Stimulated activated memory B cell treated with anti-CD40 and anti-IgM and Interleukin-4, amounts not matched to agents 10 μg/mL and 1 μg/mL and 100 μg/mL, for 72 hours (primary cell): ENCODE results near the gene TFPI.
"Not testable (repeated sequence)": the region's sequence is repeated elsewhere in the genome, so short reads cannot be mapped to it uniquely, and the experiment has no call there.

Experiments
- ATAC-seq: fragments of 150-1000 bp; cut with Tn5 transposase; 2 replicates; pipeline ENCODE4 v1.10.0; 2021
- H3K27ac Mint-ChIP-seq: one replicate; pipeline ENCODE4 v1.8.0; 2022; ENCODE audit warnings: mild to moderate bottlenecking, mixed read lengths
- H3K27me3 Mint-ChIP-seq: one replicate; pipeline ENCODE4 v1.8.0; 2022; ENCODE audit warnings: mixed read lengths
- H3K36me3 Mint-ChIP-seq: one replicate; pipeline ENCODE4 v1.8.0; 2022; ENCODE audit warnings: mixed read lengths
- H3K4me1 Mint-ChIP-seq: one replicate; pipeline ENCODE4 v1.8.0; 2022; ENCODE audit warnings: mixed read lengths
- H3K4me3 Mint-ChIP-seq: one replicate; pipeline ENCODE4 v1.8.0; 2022; ENCODE audit warnings: mild to moderate bottlenecking, moderate library complexity, mixed read lengths
- H3K9me3 Mint-ChIP-seq: one replicate; pipeline ENCODE4 v1.8.0; 2022; ENCODE audit warnings: mixed read lengths

Gene TFPI

GRCh38 chr2:187545238-187545751, 8.9 kb downstream of the TFPI start:
- no peaks in the 10 kb centered on the region for H3K27me3 Mint-ChIP-seq

DNA sequence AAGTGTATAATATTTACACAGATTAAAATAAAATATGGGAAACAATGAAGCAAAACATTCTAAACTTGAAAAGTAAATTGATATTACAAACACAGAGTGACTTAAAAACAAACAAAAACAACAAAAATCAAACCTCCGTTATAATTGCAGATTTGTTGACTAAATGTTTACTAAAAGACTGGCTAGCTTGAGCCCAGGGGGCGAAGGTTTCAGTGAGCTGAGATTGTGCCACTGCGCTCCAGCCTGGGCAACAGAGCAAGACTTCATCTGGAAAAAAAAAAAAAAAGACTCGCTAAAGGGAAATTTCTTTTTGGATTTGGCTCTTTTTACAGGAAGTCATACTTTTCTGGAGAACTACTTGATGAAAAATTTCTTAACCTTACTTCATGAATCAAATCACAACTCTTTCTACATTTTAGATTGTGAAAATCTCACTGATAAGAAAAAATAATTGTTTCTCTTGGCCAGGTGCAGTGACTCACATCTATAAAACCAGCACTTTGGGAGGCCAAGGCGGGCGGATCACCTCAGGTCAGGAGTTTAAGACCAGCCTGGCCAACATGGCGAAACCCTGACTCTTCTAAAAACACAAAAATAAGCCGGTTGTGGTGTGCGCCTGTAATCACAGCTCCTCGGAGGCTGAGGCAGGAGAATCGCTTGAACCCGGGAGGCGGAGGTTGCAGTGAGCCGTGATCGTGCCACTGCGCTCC, 9.7 kb downstream of the TFPI start:
- Mint-ChIP-seq H3K36me3 (no peaks in the 10 kb centered on the region), H3K4me3 (no peak overlapping the region), H3K4me1 (no peaks in the 10 kb centered on the region), H3K9me3 (no peaks in the 10 kb centered on the region), H3K27me3 (no peaks in the 10 kb centered on the region), H3K27ac (no peak overlapping the region)
- no peak for ATAC-seq

More at GRCh38 chr2:187545238-187545751, 8.9 kb downstream of the TFPI start:
- H3K27ac Mint-ChIP-seq = no peak overlapping the region
- H3K4me3 Mint-ChIP-seq = no peak overlapping the region
- no peak for ATAC-seq
- H3K9me3 Mint-ChIP-seq = no peaks in the 10 kb centered on the region
- H3K36me3 Mint-ChIP-seq = no peaks in the 10 kb centered on the region
- no peaks in the 10 kb centered on the region for H3K4me1 Mint-ChIP-seq

DNA sequence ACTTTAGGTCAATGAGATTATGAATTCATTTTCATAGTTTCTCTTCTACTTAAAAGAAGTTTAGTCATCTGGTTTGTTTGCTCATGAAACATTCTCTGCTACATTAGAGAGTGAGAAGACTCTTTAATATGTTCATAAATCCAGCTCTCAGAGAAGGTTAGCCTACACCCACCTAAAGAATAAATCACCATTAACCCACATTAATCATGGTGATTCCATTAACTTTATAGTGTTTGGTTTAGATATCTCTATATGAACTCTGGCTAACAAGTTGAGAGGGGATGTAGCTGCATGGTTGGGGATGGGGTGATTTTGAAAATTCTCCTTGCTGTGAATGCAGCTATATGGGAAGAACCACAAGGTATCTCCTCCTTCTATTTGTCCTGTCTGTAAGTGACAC, 10.7 kb downstream of the TFPI start:
- Mint-ChIP-seq H3K27me3 (no peaks in the 10 kb centered on the region), H3K4me1 (no peaks in the 10 kb centered on the region), H3K36me3 (no peaks in the 10 kb centered on the region), H3K27ac (no peak overlapping the region), H3K4me3 (no peak overlapping the region), H3K9me3 (no peaks in the 10 kb centered on the region)
- no peak for ATAC-seq

- Mint-ChIP-seq H3K27ac (no peak overlapping the region), H3K36me3 (no peaks in the 10 kb centered on the region)
- no peak for ATAC-seq
Measured at GRCh38 chr2:187542123-187542522, 12.1 kb downstream of the TFPI start.

GRCh38 chr2:187541086-187542085, 12.8 kb downstream of the TFPI start:
- no peak for ATAC-seq
- Mint-ChIP-seq H3K36me3 (no peaks in the 10 kb centered on the region), H3K9me3 (peaks cover 4% of the 10 kb centered on the region), H3K4me3 (no peak overlapping the region), H3K4me1 (no peaks in the 10 kb centered on the region), H3K27me3 (no peaks in the 10 kb centered on the region), H3K27ac (no peak overlapping the region)

More at GRCh38 chr2:187542123-187542522, 12.1 kb downstream of the TFPI start:
- no peaks in the 10 kb centered on the region for H3K4me1 Mint-ChIP-seq
- peaks cover 2% of the 10 kb centered on the region for H3K9me3 Mint-ChIP-seq
- no peaks in the 10 kb centered on the region for H3K27me3 Mint-ChIP-seq
- H3K4me3 Mint-ChIP-seq = no peak overlapping the region

GRCh38 chr2:187538222-187538621, 16.0 kb downstream of the TFPI start:
- H3K9me3 Mint-ChIP-seq = peaks cover 13% of the 10 kb centered on the region
- H3K36me3 Mint-ChIP-seq, H3K27me3 Mint-ChIP-seq, H3K4me1 Mint-ChIP-seq, ATAC-seq, H3K4me3 Mint-ChIP-seq, H3K27ac Mint-ChIP-seq: not testable (repeated sequence)

DNA sequence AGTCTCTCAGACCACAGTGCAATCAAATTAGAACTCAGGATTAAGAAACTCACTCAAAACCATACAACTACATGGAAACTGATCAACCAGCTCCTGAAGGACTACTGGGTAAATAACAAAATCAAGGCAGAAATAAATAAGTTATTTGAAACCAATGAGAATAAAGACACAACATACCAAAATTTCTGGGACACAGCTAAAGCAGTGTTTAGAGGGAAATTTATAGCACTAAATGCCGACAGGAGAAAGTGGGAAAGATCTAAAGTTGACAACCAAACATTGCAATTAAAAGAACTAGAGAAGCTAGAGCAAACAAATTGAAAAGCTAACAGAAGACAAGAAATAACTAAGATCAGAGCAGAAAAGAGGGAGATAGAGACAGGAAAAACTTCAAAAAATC, 18.9 kb downstream of the TFPI start:
- H3K4me3 Mint-ChIP-seq, H3K4me1 Mint-ChIP-seq, ATAC-seq, H3K36me3 Mint-ChIP-seq, H3K27ac Mint-ChIP-seq, H3K27me3 Mint-ChIP-seq: not testable (repeated sequence)
- peaks cover 13% of the 10 kb centered on the region for H3K9me3 Mint-ChIP-seq

- Mint-ChIP-seq H3K9me3 (peaks cover 11% of the 10 kb centered on the region), H3K4me3 (no peak overlapping the region), H3K4me1 (no peaks in the 10 kb centered on the region), H3K27ac (no peak overlapping the region), H3K27me3 (no peaks in the 10 kb centered on the region), H3K36me3 (no peaks in the 10 kb centered on the region)
- ATAC-seq = no peak
Measured at GRCh38 chr2:187532333-187533120, 21.7 kb downstream of the TFPI start.

- Mint-ChIP-seq H3K4me1 (no peaks in the 10 kb centered on the region), H3K36me3 (no peaks in the 10 kb centered on the region), H3K9me3 (peaks cover 4% of the 10 kb centered on the region), H3K27ac (no peak overlapping the region), H3K4me3 (no peak overlapping the region), H3K27me3 (no peaks in the 10 kb centered on the region)
- no peak for ATAC-seq
Measured at GRCh38 chr2:187529977-187530721, 24.1 kb downstream of the TFPI start.

DNA sequence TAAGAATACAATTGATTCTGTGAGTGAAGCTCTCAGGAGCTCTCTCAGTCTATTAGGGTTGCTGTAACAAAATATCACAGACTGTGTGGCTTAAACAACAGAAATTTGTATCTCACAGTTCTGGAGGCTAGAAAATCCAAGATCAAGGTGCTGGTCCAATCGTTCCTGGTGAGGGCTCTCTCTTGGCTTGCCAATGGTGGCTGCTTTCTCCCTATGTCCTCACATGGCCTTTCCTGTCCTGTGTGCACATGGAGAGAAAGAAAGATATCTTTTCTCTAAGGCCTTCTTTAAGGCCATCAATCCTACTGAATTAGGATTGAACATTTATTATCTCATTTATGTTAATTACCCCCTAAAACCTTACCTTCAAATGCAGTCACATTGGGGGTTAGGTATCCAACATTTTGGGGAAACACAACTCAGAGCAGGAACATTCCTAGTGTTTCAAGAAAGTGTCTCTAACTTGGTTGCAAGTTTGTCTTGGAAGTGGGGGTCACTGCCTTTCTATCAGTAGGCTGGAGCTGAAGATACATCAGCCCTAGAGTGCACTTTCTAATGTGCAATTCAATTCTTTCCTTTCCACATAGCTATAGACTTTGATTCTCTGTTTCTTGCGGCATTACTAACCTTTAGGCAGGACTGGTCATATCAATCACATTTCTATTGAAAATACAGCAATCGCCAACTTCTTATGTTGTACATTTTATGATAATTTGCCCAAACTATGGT, 24.8 kb downstream of the TFPI start:
- H3K4me1 Mint-ChIP-seq = no peaks in the 10 kb centered on the region
- no peak overlapping the region for H3K4me3 Mint-ChIP-seq
- H3K27ac Mint-ChIP-seq = no peak overlapping the region
- H3K9me3 Mint-ChIP-seq = peaks cover 2% of the 10 kb centered on the region
- H3K36me3 Mint-ChIP-seq = no peaks in the 10 kb centered on the region
- no peaks in the 10 kb centered on the region for H3K27me3 Mint-ChIP-seq
- ATAC-seq = no peak

DNA sequence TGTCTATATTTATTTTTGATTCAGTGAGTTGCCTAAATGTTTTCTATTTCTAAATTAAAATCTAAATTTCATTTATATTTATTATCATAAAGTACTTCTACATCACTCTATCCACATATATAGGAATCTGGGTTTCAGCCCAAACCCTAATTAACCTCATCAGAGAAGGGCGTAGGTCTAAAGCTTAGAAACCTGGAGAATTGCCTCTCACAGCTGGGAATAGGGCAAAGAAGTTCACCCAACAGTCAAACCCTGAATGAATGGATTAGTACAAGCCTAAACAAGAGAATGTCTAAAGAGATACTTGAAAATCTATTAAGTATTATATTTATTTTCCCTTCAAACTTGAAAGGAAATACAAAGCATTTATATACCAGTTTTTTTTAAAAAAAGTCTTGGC, 26.2 kb downstream of the TFPI start:
- no peak overlapping the region for H3K27ac Mint-ChIP-seq
- H3K36me3 Mint-ChIP-seq = no peaks in the 10 kb centered on the region
- H3K4me1 Mint-ChIP-seq = no peaks in the 10 kb centered on the region
- H3K27me3 Mint-ChIP-seq = no peaks in the 10 kb centered on the region
- no peak overlapping the region for H3K4me3 Mint-ChIP-seq
- no peak for ATAC-seq
- H3K9me3 Mint-ChIP-seq = no peaks in the 10 kb centered on the region

DNA sequence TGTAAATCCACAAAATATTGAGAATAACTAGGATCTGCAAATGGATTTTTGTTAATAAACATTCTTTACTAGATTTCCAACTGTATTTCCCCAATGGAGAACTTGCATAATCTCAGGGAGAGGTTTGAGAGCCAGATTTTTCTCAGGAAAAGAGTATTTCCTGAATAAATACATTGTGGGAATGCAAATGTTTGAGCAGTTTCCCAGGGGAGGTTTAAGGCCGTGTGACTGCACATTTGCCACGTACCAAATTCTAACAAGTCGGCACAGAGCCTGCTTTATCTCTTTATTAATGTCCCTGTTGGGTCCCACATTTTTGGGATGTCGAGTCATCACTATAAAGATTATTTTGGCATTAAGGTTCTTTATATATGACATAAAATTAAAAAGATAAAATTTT, 27.0 kb downstream of the TFPI start:
- no peak overlapping the region for H3K4me3 Mint-ChIP-seq
- H3K9me3 Mint-ChIP-seq = no peaks in the 10 kb centered on the region
- no peak for ATAC-seq
- H3K27ac Mint-ChIP-seq = no peak overlapping the region
- H3K36me3 Mint-ChIP-seq = no peaks in the 10 kb centered on the region
- H3K4me1 Mint-ChIP-seq = no peaks in the 10 kb centered on the region
- no peaks in the 10 kb centered on the region for H3K27me3 Mint-ChIP-seq

GRCh38 chr2:187526792-187527191, 27.4 kb downstream of the TFPI start:
- Mint-ChIP-seq H3K27ac (no peak overlapping the region), H3K4me1 (no peaks in the 10 kb centered on the region), H3K27me3 (no peaks in the 10 kb centered on the region), H3K4me3 (no peak overlapping the region), H3K36me3 (no peaks in the 10 kb centered on the region), H3K9me3 (no peaks in the 10 kb centered on the region)
- no peak for ATAC-seq
